ENCODE results near the gene PRSS22.

GRCh38 chr16:2859686-2860265 is 1.8 kb upstream of the PRSS22 start:
- TF ChIP-seq POLR2A (IDR thresholded peaks at IDR 0.05) (no peak), CTCF (IDR thresholded peaks at IDR 0.05) (no peak)

Measured in prostate gland (tissue), 2 donors.